Mammary epithelial cell (primary cell): ENCODE data around the gene MTREX.

Source experiments
- EZH2 ChIP-seq: IDR thresholded peaks from 2 replicates; pipeline ENCODE4 v1.6.1; 2012; ENCODE audit warnings: low read length, inconsistent platforms, borderline replicate concordance
- TF ChIP-seq, protein P1 (sequence below), 2 donors: IDR thresholded peaks in 1 of 2; conservative IDR thresholded peaks in 1 of 2; 2 replicates each; pipeline ENCODE4 v1.5.1; 2011 to 2012; ENCODE audit warnings: inconsistent platforms in 2 of 2, low read length in 2 of 2, mild to moderate bottlenecking in 2 of 2, control low read depth in 1 of 2, low read depth in 1 of 2; ENCODE audit not compliant: insufficient read depth in 1 of 2; ENCODE audit errors: extremely low read depth in 1 of 2

DNA sequence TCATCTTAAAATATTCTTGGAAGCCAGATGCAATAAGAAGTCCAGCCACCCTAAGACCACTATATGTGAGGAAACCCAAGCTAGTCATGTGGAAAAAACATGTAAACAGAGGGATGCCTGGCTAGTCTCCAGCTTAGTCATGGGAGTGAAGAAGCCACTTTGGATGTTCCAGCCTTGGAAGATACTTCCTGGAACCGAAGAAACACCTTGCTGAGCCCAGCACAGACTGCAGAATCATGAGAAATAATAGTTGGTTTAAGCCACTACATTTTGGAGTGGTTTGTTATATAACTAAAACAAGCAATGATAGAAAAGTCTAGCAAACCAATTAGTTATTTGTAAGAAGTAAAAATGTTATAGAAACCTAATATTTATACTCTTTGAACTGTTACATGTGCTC is 12.9 kb upstream of the MTREX start:
- TF ChIP-seq, protein P1, sequence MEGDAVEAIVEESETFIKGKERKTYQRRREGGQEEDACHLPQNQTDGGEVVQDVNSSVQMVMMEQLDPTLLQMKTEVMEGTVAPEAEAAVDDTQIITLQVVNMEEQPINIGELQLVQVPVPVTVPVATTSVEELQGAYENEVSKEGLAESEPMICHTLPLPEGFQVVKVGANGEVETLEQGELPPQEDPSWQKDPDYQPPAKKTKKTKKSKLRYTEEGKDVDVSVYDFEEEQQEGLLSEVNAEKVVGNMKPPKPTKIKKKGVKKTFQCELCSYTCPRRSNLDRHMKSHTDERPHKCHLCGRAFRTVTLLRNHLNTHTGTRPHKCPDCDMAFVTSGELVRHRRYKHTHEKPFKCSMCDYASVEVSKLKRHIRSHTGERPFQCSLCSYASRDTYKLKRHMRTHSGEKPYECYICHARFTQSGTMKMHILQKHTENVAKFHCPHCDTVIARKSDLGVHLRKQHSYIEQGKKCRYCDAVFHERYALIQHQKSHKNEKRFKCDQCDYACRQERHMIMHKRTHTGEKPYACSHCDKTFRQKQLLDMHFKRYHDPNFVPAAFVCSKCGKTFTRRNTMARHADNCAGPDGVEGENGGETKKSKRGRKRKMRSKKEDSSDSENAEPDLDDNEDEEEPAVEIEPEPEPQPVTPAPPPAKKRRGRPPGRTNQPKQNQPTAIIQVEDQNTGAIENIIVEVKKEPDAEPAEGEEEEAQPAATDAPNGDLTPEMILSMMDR (conservative IDR thresholded peaks at IDR 0.05 in 1 of 2, IDR thresholded peaks at IDR 0.05 in 1 of 2; ENCODE audit: extremely low read depth in 1 of 2, insufficient read depth in 1 of 2, low read depth in 1 of 2, low read length in 2 of 2), result no peak
- TF ChIP-seq EZH2, result no peak
